OCI-LY1 (cell line): ENCODE results near the gene LRRC1.

Source experiments
- EZH2 ChIP-seq: fragments of 200-600 bp; sonication (generic), shearing (Covaris generic); IDR thresholded peaks from 2 replicates; pipeline ENCODE4 v1.8.0; 2017; ENCODE audit warnings: borderline replicate concordance, mixed run types, mild to moderate bottlenecking, antibody characterized with exemption, low read length, moderate library complexity, mixed read lengths
- TF ChIP-seq, protein P1 (sequence below): fragments of 200-600 bp; sonication (generic), shearing (Covaris generic); IDR thresholded peaks from 2 replicates; pipeline ENCODE4 v1.5.1; 2017; ENCODE audit warnings: mild to moderate bottlenecking, antibody characterized with exemption, low read length, moderate library complexity, mixed read lengths

DNA sequence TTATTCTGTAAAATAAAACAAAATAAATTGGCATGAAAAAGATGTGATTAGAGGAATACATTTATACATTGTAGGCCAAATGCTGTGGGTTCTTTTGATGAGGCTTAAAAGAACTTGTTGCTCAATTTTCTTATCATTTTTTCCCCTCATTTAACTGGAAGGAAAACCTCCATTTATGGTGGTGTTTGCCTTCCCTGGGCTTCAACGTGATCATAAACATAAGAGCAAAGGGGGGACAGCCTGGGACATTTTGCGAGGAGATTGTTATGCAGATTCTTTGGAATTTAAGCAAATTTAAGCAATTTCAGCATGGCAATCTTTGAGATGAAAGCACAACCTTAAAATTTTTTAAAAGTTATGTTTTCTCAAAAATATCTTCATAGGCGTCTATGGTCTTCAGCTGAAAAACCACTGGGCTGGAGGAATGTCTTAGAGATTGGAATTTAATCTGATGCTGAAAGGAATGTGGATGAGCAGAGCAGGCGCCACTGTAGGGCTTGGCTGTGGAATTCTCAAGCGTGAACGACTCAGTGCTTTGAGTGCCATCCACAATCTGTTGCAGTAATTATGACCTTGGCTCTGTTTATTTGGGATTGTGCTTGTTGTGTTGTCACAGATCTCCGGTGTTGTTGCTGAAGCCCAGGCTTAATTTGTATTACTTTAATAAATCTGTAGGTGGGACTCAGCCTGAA is 167.0 kb downstream of the LRRC1 start:
- TF ChIP-seq, protein P1, sequence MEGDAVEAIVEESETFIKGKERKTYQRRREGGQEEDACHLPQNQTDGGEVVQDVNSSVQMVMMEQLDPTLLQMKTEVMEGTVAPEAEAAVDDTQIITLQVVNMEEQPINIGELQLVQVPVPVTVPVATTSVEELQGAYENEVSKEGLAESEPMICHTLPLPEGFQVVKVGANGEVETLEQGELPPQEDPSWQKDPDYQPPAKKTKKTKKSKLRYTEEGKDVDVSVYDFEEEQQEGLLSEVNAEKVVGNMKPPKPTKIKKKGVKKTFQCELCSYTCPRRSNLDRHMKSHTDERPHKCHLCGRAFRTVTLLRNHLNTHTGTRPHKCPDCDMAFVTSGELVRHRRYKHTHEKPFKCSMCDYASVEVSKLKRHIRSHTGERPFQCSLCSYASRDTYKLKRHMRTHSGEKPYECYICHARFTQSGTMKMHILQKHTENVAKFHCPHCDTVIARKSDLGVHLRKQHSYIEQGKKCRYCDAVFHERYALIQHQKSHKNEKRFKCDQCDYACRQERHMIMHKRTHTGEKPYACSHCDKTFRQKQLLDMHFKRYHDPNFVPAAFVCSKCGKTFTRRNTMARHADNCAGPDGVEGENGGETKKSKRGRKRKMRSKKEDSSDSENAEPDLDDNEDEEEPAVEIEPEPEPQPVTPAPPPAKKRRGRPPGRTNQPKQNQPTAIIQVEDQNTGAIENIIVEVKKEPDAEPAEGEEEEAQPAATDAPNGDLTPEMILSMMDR, result no peak
- no peak for TF ChIP-seq EZH2
